ENCODE data around the gene EMCN.
"Not testable (repeated sequence)": the region's sequence is repeated elsewhere in the genome, so short reads cannot be mapped to it uniquely, and the experiment has no call there.

The EMCN gene, protein sequence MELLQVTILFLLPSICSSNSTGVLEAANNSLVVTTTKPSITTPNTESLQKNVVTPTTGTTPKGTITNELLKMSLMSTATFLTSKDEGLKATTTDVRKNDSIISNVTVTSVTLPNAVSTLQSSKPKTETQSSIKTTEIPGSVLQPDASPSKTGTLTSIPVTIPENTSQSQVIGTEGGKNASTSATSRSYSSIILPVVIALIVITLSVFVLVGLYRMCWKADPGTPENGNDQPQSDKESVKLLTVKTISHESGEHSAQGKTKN

GRCh38 chr4:100517864-100518341 lies at the start of gene EMCN:
Gene EMCN (minus strand): TSS chr4:100518022. CDS start chr4:100517914, 108 bp downstream.
- FAIRE-seq, result no peak

- FAIRE-seq, result no peak
Observed at GRCh38 chr4:100566396-100566795, 48.6 kb upstream of the EMCN start.

- no peak for FAIRE-seq
Observed at GRCh38 chr4:100557306-100557705, 39.5 kb upstream of the EMCN start.

DNA sequence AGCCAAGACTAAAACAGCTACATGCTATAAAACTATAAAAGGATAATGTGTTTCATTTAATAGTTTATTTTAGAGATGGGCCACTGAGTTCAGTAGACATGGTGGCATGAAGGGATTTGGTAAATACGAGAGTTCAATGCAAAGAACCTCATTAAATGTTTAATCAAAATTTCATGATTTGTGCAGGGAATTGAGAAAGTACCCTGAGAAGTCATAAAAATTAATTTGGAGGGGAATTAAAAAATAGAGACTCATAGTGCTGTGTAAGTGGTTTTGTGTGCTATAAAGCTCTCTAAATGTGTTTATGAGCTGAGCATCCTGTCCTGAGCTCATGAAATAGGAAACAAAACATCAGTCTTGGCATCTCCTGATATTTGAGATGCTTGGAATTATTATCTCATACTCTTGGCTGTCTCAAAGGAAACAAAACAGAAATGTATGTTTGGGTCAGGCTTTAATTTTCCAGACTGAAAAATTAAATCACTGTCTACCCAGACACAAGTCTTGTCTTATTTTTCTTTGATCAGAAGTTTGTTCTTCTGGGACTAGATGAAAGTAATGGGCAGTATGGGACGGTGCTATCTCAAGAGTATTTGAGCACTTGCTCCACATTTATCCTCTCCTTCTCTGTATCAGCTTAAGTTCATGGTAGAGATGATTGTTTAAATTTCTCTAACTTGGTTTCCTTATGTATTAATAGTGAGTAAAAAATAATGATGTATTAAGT lies 38.0 kb upstream of the EMCN start:
- no peak for FAIRE-seq

DNA sequence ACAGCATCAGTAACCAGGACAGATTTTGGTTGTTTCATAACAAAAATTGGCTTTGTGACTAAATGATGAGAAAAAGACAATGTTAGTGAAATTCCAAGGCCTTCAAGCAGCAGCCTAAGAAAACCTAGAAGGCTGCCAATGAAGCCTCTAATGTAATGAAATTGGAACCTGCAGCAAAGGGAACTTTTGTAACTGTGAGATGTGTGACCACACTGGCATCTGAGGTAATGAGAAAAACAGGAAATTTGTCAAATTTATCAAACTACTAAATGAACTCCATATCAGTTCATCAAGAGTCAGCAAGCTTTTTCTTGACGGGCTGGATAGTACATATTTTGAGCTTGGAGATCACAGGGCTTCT lies 30.4 kb upstream of the EMCN start:
- no peak for FAIRE-seq

GRCh38 chr4:100547541-100548199 lies 29.8 kb upstream of the EMCN start:
- FAIRE-seq, result no peak

DNA sequence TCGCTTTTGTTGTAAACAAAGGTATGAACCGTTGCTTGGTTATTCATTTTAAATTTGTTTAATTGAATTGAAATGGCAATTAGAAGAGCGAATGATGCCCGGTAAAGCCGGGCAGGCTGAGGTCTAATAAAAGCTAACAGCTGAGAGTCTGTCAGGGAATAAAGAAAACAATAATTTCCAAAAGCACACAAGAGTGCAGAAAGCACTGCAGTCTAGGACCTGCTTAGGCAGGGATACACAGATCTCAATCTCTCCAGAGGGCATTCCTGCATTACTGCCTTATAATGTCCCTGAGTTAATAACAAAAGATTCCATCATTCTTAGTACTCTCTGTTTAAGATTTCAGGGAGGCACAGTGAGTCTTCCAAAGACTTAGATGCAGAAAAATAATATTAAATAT lies 27.6 kb upstream of the EMCN start:
- no peak for FAIRE-seq

DNA sequence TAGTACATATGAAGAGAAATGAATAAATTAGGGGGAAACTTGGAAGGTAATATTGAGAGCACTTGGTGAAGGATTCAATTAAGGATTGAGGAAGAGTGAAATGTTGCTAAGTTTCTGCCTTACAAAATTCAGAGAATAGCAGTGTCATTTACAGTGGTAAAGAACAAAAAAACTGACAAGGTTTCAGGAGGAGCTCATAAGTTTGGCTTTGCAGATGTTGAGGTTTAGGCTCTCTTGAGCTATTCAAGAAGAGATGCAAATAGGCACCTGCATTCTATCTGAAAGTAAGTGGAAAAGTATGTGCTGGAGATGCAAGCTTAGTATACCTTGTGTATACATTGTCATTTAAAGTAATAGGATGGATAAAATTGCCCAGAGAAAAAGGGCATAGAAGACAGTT lies 22.3 kb upstream of the EMCN start:
- no peak for FAIRE-seq

DNA sequence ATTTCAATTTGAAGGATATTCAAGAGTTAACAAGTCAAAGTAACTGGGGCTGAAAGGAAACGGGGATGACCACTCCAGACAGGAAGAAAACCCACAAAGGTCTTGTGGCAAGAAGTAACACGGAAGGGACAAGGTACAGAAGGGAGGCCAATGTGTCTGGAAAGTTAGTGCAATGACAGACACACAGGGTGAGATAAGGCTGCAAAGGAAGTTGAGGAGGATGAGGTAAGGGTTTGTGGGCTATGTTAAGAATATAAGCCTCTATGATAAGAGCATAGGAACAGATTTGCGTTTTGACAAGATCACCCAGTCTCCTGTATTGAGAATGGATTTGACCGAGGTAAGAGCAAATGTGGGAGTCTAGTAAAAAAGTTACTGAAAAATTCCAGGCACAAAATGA lies 21.9 kb upstream of the EMCN start:
- no peak for FAIRE-seq

DNA sequence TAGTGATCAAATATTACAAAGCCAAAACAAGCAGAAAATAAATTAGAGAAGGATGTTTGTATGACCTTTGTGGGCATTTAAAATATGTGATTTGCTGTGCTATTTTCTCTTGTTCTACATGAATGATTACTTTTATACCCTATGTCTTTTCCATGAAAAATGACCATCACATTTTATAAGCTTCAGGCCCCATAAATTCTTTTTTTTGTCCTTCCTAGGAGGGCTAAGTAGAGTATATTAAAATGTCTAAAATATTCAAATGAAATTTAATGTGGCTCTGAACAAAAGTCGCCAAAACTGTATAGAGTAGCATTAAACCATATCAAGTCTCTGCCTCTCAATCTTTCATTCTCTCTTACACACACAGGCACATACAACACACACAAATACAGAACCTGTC lies 15.9 kb upstream of the EMCN start:
- FAIRE-seq, result no peak

DNA sequence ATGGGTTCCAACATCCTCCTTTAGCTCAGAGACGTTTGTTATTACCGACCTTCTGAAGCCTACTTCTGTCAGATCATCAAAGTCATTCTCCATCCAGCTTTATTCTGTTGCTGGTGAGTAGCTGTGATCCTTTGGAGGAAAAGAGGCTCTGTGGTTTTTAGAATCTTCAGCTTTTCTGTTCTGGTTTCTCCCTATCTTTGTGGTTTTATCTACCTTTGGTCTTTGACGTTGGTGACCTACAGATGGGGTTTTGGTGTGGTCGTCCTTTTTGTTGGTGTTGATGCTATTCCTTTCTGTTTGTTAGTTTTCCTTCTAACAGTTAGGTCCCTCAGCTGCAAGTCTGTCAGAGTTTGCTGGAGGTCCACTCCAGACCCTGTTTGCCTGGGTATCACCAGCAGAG lies 12.3 kb upstream of the EMCN start:
- FAIRE-seq, result not testable (repeated sequence)

DNA sequence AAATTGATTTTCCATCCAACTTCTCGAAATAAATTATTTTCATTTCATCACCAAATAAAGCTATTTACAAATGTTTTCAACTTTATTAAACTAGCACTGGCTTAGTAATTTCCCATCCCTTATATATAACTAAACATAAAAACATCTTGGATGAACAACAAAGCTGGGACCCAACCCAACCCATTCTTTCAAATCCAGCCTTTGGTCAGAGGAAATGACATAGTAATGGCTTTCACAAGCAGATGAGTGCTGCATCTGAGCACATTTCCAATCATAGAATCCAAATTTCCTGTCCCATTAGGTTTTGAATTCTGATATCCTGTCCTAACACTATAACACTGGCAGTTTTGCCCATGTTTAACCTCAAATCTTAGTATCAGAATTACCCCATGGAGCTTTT lies 7.9 kb upstream of the EMCN start:
- FAIRE-seq, result no peak

DNA sequence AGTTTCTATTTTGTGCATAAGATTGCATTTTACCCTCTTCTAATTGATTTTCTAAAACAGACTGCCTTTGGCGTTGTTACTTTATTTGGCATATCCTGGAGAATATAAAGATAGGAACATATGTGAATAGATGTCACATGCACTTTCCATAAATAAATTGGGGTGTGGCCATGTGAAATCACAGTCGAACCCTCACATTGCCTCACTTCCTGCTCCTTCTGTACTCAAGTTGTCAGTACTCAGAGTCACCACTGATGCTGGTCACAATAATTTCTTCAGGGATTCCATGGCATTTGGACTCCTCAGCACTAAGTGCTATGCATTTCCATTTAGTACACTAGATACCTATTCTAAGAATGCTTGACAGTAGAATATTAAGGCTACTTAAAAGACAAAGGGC lies 1.4 kb upstream of the EMCN start:
- FAIRE-seq, result no peak

- no peak for FAIRE-seq
Observed at GRCh38 chr4:100516225-100516624, 1.6 kb downstream of the EMCN start.

DNA sequence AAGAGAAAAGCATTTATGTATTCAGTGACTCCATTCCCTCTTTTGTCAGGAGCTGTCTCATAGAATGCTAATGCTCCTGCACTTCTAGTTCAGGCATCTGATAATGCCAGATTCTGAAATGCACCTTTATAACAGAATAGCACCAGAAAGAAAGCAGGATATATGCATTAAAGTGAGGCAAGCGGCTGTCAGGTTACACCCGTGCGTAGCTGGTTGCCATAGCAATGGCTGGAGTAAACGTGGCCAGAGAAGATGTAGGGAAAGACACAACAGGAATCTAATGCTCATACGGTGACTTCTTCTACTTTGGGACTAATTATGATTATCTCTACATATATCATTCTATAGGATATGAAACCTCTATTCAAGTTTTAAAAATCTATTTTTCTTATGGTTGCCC lies 5.9 kb downstream of the EMCN start:
- no peak for FAIRE-seq

- FAIRE-seq, result no peak
Observed at GRCh38 chr4:100510551-100510950, 7.3 kb downstream of the EMCN start.

- no peak for FAIRE-seq
Observed at GRCh38 chr4:100509386-100509785, 8.4 kb downstream of the EMCN start.

DNA sequence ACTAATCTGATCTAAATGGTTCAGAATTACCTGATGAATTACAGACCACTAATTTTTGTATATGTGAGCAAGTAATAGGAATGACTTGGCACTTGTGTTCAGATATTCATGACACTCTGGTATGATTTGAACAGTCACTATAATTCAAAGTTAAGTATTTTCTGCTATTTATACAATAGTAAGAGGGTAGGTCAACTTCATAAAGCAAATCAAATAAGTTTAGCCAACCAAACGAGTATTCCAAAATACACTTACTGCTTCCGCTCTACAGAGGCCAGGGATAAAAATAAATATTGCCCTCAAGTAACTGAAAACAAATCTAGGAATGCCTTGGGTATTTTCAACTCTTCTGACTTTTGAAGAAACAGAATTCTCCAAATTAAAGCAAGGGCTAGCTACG lies 9.1 kb downstream of the EMCN start:
- FAIRE-seq, result no peak

GRCh38 chr4:100504086-100504874 lies 13.5 kb downstream of the EMCN start:
- no peak for FAIRE-seq

- FAIRE-seq, result no peak
Observed at GRCh38 chr4:100497791-100498190, 20.0 kb downstream of the EMCN start.

GRCh38 chr4:100495074-100495473 lies 22.7 kb downstream of the EMCN start:
- peak; percentile 38 for FAIRE-seq

GRCh38 chr4:100494166-100494565 lies 23.7 kb downstream of the EMCN start:
- no peak for FAIRE-seq

DNA sequence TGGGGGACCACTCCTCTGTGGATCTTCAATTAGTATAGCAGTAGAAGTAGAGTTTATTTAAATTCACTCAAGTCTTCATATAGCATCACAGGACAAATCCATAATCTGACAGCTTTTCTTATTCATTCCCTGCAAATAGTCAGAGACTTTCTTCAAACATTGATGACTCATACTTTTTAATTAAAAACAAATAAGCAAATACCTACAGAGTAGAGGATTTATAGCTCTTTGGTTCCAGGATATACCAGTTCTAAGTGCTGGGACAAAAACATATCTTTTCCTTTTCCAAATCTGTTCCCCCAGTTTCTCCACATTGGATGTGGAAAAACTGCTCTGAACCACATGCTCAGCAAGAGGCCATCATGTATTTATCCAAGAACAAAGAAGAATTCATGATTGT lies 24.1 kb downstream of the EMCN start:
- no peak for FAIRE-seq
